Kidney epithelial cell (primary cell): ENCODE measurements around the gene SCNN1B. TPM values are rescaled to one million over a fixed set of nuclear protein-coding genes. Genes with fewer than 3 reads are reported as not detected.

Experiments used
- DNase-seq: peaks from one replicate; pipeline ENCODE4 v3.0.0-alpha.2; 2010; ENCODE audit warnings: low read depth
- H3K27me3 ChIP-seq: 2 replicates; pipeline ENCODE4 v1.6.0; 2011; ENCODE audit warnings: low read length; ENCODE audit not compliant: control insufficient read depth, insufficient read depth
- H3K36me3 ChIP-seq: 2 replicates; pipeline ENCODE4 v1.5.1; 2011; ENCODE audit warnings: low read length; ENCODE audit not compliant: control insufficient read depth, insufficient read depth
- H3K4me3 ChIP-seq: 2 replicates; pipeline ENCODE4 v1.5.1; 2011; ENCODE audit warnings: low read depth, mild to moderate bottlenecking, control low read depth, low read length
- total RNA-seq: library from RNA; depleted of rRNA; stranded (reverse); fragments of >200 nt; gene quantifications from 2 replicates; pipeline ENCODE4 v1.2.3, GENCODE V29; 2015
- TF ChIP-seq, protein P1 (sequence below): IDR thresholded peaks from 2 replicates; pipeline ENCODE4 v1.5.1; 2011; ENCODE audit warnings: mild to moderate bottlenecking, moderate library complexity, low read length, control low read depth, inconsistent platforms; ENCODE audit not compliant: insufficient read depth, poor library complexity, severe bottlenecking

Gene SCNN1B
- total RNA-seq, 1 donor from 2014 or later: 0.38 TPM

- DNase-seq: no peak
- no peak overlapping the region for H3K4me3 ChIP-seq
- H3K36me3 ChIP-seq: no peaks in the 10 kb centered on the region
- no peaks in the 10 kb centered on the region for H3K27me3 ChIP-seq
- TF ChIP-seq, protein P1, sequence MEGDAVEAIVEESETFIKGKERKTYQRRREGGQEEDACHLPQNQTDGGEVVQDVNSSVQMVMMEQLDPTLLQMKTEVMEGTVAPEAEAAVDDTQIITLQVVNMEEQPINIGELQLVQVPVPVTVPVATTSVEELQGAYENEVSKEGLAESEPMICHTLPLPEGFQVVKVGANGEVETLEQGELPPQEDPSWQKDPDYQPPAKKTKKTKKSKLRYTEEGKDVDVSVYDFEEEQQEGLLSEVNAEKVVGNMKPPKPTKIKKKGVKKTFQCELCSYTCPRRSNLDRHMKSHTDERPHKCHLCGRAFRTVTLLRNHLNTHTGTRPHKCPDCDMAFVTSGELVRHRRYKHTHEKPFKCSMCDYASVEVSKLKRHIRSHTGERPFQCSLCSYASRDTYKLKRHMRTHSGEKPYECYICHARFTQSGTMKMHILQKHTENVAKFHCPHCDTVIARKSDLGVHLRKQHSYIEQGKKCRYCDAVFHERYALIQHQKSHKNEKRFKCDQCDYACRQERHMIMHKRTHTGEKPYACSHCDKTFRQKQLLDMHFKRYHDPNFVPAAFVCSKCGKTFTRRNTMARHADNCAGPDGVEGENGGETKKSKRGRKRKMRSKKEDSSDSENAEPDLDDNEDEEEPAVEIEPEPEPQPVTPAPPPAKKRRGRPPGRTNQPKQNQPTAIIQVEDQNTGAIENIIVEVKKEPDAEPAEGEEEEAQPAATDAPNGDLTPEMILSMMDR: no peak
These were observed 103.9 kb downstream of the SCNN1B start for GRCh38 chr16:23406024-23406423.

DNA sequence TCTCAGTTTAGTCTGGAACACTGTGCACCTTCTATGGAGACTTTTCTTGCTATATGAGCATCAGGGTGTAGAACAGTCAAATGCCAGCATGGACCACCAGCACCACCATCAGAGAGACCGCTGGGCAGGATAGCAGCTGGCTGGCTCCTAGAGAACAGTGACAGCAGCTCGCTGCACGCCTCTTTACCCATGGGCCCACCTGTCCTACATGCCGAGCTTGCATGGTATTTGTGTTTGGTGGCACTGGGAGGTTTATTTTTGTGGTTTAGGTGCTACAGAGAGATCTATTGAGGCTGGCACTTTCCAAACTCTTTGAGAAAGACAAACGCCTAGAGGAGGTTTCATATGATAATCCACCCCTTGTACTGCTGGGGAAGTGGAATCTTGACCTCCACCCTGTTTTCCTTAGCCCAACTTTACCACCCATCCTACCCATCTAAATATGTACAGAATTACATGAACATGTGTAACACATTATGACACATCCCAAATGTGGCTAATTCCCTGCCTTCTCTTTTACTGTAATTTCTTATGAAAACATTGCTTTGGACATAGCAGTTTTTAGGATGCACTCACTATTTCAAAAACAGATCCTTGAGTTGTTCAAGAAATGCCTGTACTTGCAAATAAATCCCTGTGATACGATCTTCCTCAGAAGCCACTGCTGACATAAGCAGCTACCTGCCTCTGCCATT is 104.6 kb downstream of the SCNN1B start:
- TF ChIP-seq, protein P1: no peak
- H3K36me3 ChIP-seq: no peaks in the 10 kb centered on the region
- no peak for DNase-seq

DNA sequence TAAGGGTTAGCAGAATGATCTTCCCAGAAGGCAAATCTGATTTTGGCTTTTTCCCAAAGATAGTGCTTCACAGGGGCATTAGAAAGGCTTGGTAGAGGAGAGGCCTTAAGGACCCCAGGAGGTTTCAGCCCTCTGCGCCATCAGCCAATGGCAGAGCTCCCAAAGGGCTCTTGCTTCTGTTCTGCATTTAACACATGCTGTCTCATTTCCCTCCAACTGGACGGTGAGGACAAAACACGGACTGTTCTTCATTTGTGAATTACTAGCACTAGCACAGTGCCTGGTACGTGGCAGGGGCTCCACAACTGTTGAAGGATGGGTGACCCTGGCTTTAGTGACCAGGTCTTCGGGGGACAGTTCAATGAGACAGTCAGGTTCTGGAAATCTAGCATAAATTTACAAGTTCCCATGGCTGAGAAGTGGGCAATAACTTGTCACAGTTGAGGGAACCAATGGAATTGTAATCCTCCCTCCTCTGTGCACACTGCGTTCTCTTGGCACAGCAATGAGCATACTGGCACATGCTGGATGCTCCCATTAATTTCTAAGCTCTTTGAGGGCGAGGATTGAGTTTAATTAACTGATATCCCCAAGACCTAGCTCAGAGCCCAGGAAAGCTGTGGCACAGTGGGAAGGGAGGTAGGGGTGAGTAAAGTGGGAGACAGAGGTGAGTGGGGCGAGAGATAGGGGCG is 105.5 kb downstream of the SCNN1B start:
- Histone ChIP-seq H3K27me3 (no peaks in the 10 kb centered on the region), H3K36me3 (no peaks in the 10 kb centered on the region), H3K4me3 (no peak overlapping the region)
- TF ChIP-seq, protein P1: no peak
- DNase-seq: no peak

More for the DNA sequence above, 104.6 kb downstream of the SCNN1B start:
- H3K27me3 ChIP-seq: no peaks in the 10 kb centered on the region
- no peak overlapping the region for H3K4me3 ChIP-seq

DNA sequence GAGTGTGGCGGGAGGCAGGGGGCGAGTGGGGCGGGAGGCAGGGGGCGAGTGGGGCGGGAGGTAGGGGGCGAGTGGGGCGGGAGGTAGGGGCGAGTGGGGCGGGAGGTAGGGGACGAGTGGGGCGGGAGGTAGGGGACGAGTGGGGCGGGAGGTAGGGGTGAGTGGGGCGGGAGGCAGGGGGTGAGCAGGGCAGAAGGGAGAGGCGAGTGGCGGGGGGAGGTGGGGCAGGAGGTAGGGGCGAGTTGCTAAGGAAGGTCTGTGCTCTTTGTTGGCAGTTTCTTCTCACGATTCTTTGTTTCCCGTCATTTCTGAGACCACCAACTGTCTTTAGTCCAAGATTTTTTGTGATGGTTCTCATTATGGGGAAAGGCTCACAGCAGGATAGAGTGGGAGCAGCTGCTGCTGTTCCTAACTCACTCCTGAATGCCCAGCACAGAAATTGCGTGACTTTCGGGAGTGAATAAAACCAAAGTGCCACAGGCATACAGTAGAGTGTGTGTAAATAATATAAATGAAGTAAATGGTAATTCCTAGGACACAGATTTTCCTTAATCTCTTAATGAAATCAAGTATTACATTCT is 106.2 kb downstream of the SCNN1B start:
- DNase-seq: no peak
- Histone ChIP-seq H3K4me3 (no peak overlapping the region), H3K27me3 (no peaks in the 10 kb centered on the region), H3K36me3 (no peaks in the 10 kb centered on the region)
- TF ChIP-seq, protein P1: no peak

DNA sequence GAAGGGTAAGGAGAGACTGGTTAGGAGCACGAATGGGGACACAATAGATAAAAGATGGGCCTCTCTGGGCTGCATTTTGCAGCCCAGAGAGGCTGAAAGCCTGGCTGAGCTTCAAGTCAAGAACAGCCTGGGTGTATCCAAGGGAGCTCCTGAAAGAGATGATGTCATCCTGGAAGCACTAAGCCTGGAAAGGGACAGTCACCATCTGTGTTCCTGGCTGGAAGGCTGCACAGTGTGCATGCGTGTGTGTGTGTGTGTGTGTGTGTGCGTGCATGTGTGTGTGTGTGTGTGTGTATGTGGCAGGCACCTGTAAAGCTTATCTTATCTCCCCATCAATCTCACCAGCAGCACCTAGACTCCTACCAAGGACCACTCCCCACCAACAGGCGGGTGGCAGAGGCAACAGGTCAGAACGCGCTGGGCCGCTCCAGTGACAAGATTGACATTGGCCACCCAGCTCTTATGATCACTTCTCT is 106.8 kb downstream of the SCNN1B start:
- TF ChIP-seq, protein P1: no peak
- no peak for DNase-seq
- no peak overlapping the region for H3K4me3 ChIP-seq
- H3K27me3 ChIP-seq: no peaks in the 10 kb centered on the region
- no peaks in the 10 kb centered on the region for H3K36me3 ChIP-seq
